Measurements from ENCODE around the gene TSNAX.
"Not testable (repeated sequence)": the region's sequence is repeated elsewhere in the genome, so short reads cannot be mapped to it uniquely, and the experiment has no call there.

- not testable (repeated sequence) for TF ChIP-seq CTCF (conservative IDR thresholded peaks at IDR 0.05; ENCODE audit: low read depth, low read length); POLR2A (IDR thresholded peaks at IDR 0.05; ENCODE audit: low read depth, low read length); RFX5 (IDR thresholded peaks at IDR 0.05; ENCODE audit: low read depth, low read length); MAZ (IDR thresholded peaks at IDR 0.05; ENCODE audit: borderline replicate concordance, low read depth, low read length)
These were observed 64.8 kb downstream of the TSNAX start for GRCh38 chr1:231593264-231593663.

Measured in IMR-90 (cell line).